ENCODE data around the gene ACP4.

GRCh38 chr19:50833117-50833801, 43.0 kb downstream of the ACP4 start, which contains the start of gene KLK15:
- TF ChIP-seq EP300 (IDR thresholded peaks at IDR 0.05; ENCODE audit: borderline replicate concordance) (no peak), RAD21 (IDR thresholded peaks at IDR 0.05; ENCODE audit: low read depth) (no peak), YY1 (IDR thresholded peaks at IDR 0.05; ENCODE audit: low read depth) (no peak), TAF1 (IDR thresholded peaks at IDR 0.05; ENCODE audit: low read depth) (no peak), NFIC (IDR thresholded peaks at IDR 0.05) (no peak), EGR1 (IDR thresholded peaks at IDR 0.05) (no peak), TEAD4 (IDR thresholded peaks at IDR 0.05) (no peak), TCF12 (IDR thresholded peaks at IDR 0.05; ENCODE audit: low read depth) (no peak), MAX (IDR thresholded peaks at IDR 0.05) (no peak), USF1 (IDR thresholded peaks at IDR 0.05) (no peak), REST (IDR thresholded peaks at IDR 0.05; ENCODE audit: low read depth) (no peak), CEBPB (IDR thresholded peaks at IDR 0.05) (no peak), CREB1 (IDR thresholded peaks at IDR 0.05; ENCODE audit: low read depth) (no peak), FOXM1 (IDR thresholded peaks at IDR 0.05; ENCODE audit: borderline replicate concordance, low read depth) (no peak)
